HG03108 (cell line): ENCODE data around the gene FOXC1.

Experiments used
- ATAC-seq: cut with Tn5 transposase; IDR thresholded peaks from one replicate; pipeline ENCODE4 v1.9.1; 2021; ENCODE audit warnings: moderate library complexity; ENCODE audit not compliant: unreplicated experiment

FOXC1 gene

GRCh38 chr6:1640476-1640875 lies 30.8 kb downstream of the FOXC1 start:
- ATAC-seq, result no peak

GRCh38 chr6:1641343-1641885 lies 31.7 kb downstream of the FOXC1 start:
- ATAC-seq, result no peak

GRCh38 chr6:1643111-1643510 lies 33.4 kb downstream of the FOXC1 start:
- no peak for ATAC-seq

GRCh38 chr6:1643830-1644445 lies 34.2 kb downstream of the FOXC1 start:
- no peak for ATAC-seq

- no peak for ATAC-seq
These were observed 34.9 kb downstream of the FOXC1 start for GRCh38 chr6:1644516-1645060.

- no peak for ATAC-seq
These were observed 35.9 kb downstream of the FOXC1 start for GRCh38 chr6:1645466-1646185.

- no peak for ATAC-seq
These were observed 41.6 kb downstream of the FOXC1 start for GRCh38 chr6:1651362-1651761.

GRCh38 chr6:1652842-1653241 lies 43.1 kb downstream of the FOXC1 start:
- no peak for ATAC-seq

- ATAC-seq, result no peak
These were observed 44.3 kb downstream of the FOXC1 start for GRCh38 chr6:1654054-1654453.

- no peak for ATAC-seq
These were observed 47.5 kb downstream of the FOXC1 start for GRCh38 chr6:1657116-1657770.

GRCh38 chr6:1657771-1658165 lies 48.1 kb downstream of the FOXC1 start:
- ATAC-seq, result no peak

GRCh38 chr6:1658212-1659005 lies 48.7 kb downstream of the FOXC1 start:
- no peak for ATAC-seq

- ATAC-seq, result no peak
These were observed 50.1 kb downstream of the FOXC1 start for GRCh38 chr6:1659816-1660215.

GRCh38 chr6:1662534-1662933 lies 52.8 kb downstream of the FOXC1 start:
- no peak for ATAC-seq
